GM18505 (cell line): ENCODE measurements around the gene SLITRK5.

Experiments used
- ATAC-seq: cut with Tn5 transposase; IDR thresholded peaks from one replicate; pipeline ENCODE4 v1.9.1; 2021; ENCODE audit not compliant: unreplicated experiment
- POLR2A ChIP-seq: IDR thresholded peaks from 4 replicates; pipeline ENCODE4 v1.6.1; 2011; ENCODE audit warnings: borderline replicate concordance; ENCODE audit not compliant: insufficient read depth, insufficient read length; ENCODE audit errors: extremely low read depth

The SLITRK5 gene, protein sequence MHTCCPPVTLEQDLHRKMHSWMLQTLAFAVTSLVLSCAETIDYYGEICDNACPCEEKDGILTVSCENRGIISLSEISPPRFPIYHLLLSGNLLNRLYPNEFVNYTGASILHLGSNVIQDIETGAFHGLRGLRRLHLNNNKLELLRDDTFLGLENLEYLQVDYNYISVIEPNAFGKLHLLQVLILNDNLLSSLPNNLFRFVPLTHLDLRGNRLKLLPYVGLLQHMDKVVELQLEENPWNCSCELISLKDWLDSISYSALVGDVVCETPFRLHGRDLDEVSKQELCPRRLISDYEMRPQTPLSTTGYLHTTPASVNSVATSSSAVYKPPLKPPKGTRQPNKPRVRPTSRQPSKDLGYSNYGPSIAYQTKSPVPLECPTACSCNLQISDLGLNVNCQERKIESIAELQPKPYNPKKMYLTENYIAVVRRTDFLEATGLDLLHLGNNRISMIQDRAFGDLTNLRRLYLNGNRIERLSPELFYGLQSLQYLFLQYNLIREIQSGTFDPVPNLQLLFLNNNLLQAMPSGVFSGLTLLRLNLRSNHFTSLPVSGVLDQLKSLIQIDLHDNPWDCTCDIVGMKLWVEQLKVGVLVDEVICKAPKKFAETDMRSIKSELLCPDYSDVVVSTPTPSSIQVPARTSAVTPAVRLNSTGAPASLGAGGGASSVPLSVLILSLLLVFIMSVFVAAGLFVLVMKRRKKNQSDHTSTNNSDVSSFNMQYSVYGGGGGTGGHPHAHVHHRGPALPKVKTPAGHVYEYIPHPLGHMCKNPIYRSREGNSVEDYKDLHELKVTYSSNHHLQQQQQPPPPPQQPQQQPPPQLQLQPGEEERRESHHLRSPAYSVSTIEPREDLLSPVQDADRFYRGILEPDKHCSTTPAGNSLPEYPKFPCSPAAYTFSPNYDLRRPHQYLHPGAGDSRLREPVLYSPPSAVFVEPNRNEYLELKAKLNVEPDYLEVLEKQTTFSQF

DNA sequence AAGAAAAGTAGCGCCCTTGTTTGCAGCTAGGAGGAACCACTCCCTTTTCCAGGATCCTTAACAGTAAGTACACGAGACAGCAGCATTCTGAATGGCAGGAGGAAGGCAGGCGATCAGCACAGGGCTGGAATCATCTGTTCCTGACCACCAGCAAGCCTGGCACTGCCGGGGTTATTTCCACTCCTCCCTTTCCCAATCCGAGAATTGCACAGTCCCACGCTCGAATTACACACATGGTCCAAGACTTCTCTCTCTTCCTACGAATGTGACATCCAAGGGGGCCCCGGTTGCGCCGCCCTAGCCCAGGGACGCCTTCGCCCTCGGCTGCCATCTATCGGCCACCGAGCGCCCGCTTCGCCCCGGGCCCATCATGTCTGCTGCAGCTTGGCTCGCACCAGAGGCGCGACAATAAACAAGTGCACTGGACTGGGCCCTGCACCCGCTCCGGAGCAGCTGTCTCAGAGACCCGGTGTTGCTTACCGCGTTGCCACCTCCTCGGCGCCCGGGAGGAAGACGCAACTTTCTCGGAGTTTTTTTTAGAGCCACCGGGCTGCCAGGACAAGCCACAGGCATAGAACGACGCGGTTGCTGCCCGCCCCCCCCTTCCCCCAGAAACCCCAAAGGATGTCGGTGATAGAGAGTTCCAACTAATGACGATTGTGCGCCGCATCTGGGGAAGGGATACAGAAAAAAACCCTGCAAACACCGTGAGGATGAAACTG lies at the start of gene SLITRK5:
Gene SLITRK5 (plus strand): TSS at position 341 of the 722 bp plus-strand sequence. CDS start 4,018 bp downstream, outside the sequence.
- TF ChIP-seq POLR2A, result no peak
- ATAC-seq, result peak; percentile 99

DNA sequence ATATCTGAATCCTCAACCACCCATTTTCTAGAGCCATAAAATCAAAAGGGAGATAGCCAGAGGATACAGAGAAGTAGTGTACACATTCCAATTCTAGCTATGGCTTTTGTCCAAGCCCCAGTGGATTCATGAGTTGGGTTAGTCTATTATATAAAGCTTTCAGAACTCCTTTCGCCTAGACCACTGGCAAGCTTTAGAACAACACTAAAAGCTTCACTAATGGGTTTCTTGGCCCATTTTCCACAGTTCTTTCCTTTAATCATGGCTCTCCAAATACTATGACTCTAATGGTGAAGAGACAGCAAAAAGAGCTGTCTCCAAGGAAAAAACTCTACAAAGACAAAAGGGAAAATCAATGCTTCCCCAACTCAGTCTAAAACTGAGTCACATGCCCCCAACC lies 48.2 kb upstream of the SLITRK5 start:
- TF ChIP-seq POLR2A, result no peak
- no peak for ATAC-seq

DNA sequence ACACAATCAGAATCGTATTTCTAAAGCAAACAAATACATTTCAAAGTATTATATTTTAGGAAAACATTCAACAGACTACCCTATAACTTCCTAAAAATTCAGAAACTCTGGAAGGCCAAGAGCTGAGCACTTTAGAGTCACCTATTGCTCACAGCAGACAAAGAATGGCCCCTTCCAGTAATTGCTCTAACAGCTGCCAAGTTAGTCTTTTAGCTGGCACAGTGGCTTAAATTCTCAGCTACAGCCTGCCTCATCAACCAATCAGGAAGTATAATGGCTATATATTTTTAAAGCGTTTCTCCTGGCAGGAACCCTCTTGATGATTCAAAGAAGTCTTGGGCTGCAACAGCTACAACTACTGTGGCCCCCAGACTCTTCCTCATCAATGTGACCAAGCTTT lies 14.9 kb upstream of the SLITRK5 start:
- ATAC-seq, result no peak
- no peak for TF ChIP-seq POLR2A

DNA sequence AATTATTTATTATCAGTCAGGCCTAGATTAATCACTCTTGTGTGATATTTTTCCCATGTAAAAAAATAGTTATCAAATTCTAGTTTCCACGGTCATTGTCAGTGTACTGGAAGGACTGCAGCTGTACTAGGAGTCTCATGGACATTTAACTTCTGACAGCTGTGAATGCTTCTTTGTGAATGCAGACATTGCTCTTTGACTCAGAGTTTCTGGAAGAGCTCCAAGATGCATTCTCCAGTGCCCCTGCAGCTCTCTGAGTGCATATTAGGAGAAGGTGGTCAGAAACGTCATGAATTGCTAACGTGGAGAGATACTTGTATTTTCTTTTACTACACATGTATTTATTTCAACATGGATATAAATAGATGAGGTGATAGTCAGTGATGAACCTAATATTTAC lies 9.7 kb upstream of the SLITRK5 start:
- TF ChIP-seq POLR2A, result no peak
- ATAC-seq, result no peak

DNA sequence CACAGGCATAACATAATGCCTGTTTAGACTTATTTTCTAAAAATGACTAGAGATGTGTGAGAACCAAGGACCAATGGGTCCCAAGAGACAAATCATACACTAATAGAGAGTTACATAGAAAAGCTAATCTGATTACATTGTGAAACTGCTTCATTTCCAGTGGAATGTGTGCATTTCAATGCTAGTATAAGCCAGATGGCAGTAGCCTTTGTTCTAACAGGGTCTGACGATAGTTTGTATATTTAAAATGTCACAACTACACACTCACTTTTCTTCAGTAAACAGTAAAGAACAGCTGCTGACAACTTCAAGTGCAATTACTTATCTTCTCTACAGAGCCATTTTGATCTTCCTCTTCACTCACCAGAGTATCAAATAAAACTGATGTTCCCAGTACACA lies 4.3 kb upstream of the SLITRK5 start:
- no peak for TF ChIP-seq POLR2A
- no peak for ATAC-seq

DNA sequence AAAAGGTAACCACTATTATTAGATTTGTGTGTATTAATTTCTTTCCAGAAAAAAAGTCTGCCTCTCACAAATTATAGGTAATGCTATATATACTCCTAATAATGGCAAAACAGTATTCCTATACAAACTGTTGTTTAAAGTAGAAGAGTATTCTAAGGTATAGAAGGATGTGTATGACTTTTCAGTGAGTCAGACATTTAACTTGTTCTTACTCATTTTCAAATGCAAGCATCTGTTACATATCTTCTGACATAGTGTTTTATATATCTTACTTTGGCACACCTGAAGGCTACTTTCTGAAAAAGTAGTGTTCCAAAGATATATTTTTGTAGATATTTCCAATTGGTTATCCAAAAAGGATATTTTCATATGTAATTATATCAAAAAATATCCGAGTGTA lies 3.5 kb upstream of the SLITRK5 start:
- no peak for ATAC-seq
- no peak for TF ChIP-seq POLR2A

DNA sequence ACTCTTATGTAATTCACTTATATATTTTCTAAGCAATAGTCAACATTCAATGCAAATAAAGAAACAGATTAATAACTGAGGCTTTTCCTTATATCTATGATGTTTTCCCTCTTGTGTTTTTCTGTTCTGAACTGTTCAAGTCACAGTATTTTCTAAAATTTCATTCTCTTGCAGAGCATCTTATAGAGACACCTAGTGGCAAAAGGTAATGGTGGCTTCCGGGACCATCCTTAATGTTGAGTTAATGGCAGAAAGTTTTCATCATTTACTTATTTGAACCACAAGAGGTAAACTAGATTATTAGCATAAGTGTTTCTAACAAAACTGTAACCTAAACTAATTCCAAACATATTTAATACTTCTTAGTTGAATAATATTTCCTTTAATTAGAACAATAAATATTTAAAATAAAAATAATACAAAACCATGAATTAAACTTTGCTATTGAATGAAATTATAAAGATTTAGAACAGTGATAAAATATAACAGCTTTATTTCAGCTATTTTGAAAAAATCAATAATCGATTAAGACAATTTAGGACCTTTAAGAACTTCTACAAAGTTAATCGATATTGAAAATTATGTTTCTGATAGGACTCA lies 1.7 kb upstream of the SLITRK5 start:
- ATAC-seq, result peak; percentile 36

DNA sequence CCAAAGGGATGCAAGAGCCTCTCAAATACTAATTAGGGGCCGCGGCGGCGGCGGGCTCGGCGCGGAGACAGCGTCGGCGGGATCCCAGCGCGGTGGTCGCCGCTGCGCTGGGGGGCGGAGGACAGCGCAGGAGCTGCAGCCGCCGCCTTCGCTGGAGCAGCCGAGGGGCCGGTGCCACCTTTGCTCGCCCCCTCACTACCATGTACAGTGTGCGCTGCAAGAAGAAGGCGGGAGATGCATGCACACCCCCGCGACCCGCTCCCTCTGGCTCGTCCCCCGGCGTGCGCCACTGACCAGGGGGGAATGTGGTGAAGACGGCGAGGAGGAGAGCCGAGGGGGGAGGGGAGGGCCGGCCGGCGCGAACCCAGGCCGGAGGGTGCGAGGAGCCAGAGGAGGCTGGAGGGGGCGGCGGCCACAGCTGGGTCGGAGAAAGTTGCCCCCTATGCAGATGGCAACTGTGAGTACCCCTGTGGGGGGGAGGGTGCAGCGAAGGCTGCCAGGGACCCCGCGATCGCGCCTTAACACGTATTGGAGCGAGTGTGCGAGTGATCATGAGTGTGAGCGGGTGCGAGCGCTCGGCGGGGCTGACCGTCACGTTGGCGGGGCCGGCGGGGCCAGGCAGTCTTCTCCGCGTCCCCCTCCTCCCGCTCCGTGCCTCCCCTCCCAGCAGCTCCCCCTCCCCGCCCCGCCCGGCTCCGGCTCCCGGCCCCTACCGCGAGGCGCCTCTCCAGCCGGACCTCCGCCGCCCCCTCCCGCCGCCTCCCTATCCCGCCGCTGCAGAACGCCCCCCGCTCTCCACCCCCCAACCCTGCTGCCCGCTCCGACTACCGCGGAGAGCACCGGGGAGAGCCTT lies 808 bp downstream of the SLITRK5 start:
- ATAC-seq, result peak; percentile 2
- TF ChIP-seq POLR2A, result no peak

More for the DNA sequence above, 1.7 kb upstream of the SLITRK5 start:
- TF ChIP-seq POLR2A, result no peak

DNA sequence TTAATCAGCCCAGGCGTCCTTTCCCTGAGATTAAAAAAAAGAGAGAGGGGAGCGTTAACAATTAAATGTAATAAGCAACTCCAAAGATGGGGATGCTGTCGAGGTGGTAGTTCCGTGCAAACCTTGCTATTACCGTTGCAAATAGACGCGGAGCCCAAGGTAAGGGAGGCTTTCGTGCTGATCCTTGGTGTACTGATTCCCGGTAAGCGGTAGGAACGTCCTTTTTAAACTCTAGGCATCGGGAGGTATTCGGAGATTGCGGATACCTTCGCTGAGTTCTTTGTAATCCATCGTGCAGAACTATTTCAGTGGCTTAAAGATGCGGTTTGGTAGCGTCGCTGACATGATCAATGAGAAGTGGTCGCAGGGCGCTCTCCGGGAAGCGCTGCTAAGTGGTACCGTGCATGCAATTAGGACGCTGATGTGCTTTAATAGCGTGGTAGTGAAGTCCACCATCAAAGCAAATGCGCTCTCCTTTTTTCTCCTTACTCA lies 3.1 kb downstream of the SLITRK5 start:
- no peak for ATAC-seq
- no peak for TF ChIP-seq POLR2A

DNA sequence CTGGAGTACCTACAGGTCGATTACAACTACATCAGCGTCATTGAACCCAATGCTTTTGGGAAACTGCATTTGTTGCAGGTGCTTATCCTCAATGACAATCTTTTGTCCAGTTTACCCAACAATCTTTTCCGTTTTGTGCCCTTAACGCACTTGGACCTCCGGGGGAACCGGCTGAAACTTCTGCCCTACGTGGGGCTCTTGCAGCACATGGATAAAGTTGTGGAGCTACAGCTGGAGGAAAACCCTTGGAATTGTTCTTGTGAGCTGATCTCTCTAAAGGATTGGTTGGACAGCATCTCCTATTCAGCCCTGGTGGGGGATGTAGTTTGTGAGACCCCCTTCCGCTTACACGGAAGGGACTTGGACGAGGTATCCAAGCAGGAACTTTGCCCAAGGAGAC lies 4.7 kb downstream of the SLITRK5 start:
- no peak for ATAC-seq
- no peak for TF ChIP-seq POLR2A

DNA sequence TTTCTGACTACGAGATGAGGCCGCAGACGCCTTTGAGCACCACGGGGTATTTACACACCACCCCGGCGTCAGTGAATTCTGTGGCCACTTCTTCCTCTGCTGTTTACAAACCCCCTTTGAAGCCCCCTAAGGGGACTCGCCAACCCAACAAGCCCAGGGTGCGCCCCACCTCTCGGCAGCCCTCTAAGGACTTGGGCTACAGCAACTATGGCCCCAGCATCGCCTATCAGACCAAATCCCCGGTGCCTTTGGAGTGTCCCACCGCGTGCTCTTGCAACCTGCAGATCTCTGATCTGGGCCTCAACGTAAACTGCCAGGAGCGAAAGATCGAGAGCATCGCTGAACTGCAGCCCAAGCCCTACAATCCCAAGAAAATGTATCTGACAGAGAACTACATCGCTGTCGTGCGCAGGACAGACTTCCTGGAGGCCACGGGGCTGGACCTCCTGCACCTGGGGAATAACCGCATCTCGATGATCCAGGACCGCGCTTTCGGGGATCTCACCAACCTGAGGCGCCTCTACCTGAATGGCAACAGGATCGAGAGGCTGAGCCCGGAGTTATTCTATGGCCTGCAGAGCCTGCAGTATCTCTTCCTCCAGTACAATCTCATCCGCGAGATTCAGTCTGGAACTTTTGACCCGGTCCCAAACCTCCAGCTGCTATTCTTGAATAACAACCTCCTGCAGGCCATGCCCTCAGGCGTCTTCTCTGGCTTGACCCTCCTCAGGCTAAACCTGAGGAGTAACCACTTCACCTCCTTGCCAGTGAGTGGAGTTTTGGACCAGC lies 5.3 kb downstream of the SLITRK5 start:
- no peak for ATAC-seq
- no peak for TF ChIP-seq POLR2A
